Fibroblast of lung (primary cell): ENCODE measurements around the gene USP16.

Experiments
- CTCF ChIP-seq, 2 donors: IDR thresholded peaks in 1 of 2; conservative IDR thresholded peaks in 1 of 2; 1 replicate in 1 of 2; 2 replicates in 1 of 2; pipeline ENCODE4 v1.5.1; 2011 to 2012; ENCODE audit warnings: low read length in 2 of 2, control low read depth in 1 of 2, inconsistent platforms in 1 of 2, low read depth in 1 of 2, mild to moderate bottlenecking in 1 of 2
- EZH2 ChIP-seq: IDR thresholded peaks from 2 replicates; pipeline ENCODE4 v1.5.1; 2012; ENCODE audit warnings: low read length, control low read depth, mild to moderate bottlenecking; ENCODE audit errors: missing control alignments

- TF ChIP-seq CTCF (conservative IDR thresholded peaks at IDR 0.05 in 1 of 2, IDR thresholded peaks at IDR 0.05 in 1 of 2; ENCODE audit: low read depth in 1 of 2, low read length in 2 of 2): no peak
- no peak for TF ChIP-seq EZH2
Measured at GRCh38 chr21:28986677-28987076, 37.8 kb upstream of the USP16 start.
